GM19397 (cell line): Measurements from ENCODE around the gene SIGLECL1.
"Not testable (repeated sequence)": the region's sequence is repeated elsewhere in the genome, so short reads cannot be mapped to it uniquely, and the experiment has no call there.

Experiments
- ATAC-seq: cut with Tn5 transposase; IDR thresholded peaks from one replicate; pipeline ENCODE4 v1.9.1; 2021; ENCODE audit warnings: mild to moderate bottlenecking, moderate library complexity; ENCODE audit not compliant: unreplicated experiment

The SIGLECL1 gene

DNA sequence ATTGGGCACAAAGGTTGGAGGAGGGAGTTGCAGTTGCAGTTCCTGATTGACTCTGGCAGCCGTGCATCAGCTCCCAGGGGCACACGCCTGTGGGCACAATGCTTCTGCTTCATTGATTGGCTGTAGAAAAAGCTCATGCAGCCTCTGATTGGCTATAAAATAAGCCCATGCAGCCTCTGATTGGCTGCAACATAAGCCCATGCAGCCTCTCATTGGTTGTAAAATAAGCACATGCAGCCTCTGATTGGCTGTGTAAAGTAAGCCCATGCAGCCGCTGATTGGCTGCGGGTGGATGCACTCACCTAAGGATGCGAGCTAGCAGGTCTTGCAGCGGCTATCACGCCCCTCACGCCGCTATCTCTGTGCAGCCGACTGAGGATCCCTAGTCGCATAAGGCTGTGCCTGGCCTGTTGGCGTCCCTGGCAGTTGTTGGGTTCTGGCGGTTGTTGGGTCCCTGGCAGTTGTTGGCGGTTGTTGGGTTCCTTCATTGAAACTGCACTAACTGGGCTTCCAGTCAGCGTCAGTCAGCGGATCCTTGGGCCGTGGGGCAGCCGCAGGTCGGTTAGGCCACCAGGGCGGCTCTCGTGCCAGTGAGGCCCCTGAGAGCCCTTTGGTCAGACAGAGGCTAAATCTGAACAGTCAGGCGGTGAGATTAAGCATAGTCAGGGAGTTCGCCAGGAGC, at the start of gene SIGLECL1:
TSS of gene SIGLECL1 (plus strand) at position 295 of the 682 bp plus-strand sequence. CDS start 12,993 bp downstream, outside the sequence.
- ATAC-seq, result no peak

DNA sequence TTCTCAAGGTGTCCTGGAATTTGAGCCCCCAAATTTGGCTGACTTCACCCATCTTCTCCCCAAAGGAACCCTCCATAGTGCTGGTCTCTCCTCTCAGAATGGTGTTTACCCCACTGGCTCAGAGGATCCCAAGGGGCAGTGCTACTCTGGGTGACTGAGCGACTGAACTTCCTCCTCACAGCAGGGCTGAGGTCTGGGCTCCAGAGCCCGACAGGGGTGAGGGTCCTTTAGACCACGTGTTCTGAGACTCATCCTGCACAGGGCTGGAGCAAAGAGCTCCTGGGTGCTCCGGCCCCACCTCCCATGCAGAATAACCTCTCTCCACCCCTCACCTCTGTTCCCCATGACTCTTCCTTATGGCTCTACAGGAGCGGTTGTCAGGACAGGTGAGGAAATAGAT, 49.2 kb upstream of the SIGLECL1 start:
- no peak for ATAC-seq

DNA sequence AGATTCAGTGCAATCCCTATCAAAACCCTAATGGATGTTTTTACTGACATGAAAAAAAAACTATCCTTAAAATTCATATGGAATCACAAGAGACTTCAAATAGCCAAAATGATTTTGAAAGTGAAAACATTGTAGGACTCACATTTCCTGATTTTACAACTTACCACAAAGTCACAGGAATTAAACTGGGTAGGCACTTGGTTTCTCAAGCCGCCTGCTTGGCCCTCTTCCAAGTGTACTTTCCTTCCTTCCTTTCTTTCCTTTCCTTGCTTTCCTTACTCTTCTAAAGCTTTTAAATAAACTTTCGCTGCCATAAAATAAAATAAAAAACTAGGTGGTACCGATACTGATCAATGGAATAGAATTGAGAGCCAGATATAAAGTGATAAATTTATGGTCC, 47.0 kb upstream of the SIGLECL1 start:
- ATAC-seq, result no peak

DNA sequence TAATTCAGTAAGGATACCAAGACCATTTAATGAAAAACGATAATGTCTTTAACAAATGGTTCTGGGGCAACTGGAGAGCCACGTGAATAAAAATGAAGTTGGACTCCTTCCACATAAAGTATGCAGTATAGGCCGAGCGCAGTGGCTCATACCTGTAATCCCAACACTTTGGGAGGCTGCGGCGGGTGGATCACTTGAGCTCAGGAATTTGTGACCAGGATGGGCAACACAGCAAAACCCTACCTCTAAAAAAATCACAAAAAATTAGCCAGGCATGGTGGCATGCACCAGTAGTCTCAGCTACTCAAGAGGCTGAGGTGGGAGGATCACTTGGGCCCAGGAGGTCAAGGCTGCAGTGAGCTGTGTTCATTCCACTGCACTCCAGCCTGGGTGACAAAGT, 46.6 kb upstream of the SIGLECL1 start:
- no peak for ATAC-seq

DNA sequence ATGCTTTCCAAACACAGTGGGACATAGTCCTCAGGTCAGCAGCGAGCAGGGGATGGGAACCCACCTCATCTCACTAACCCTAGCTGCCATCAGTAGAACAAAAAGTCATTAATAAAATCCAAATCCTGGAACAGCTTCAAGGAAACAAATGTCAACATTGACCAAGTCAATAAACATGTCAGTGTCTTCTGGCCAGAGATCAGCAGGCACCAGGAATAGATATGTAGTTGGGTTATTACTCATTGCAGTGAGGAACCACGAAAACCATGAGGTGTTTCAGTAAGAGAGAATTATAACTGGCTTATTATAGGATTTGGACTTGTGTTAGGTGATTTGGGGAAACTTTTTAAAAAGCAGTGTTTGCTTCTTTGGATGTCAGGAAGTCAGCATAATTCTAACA, 43.1 kb upstream of the SIGLECL1 start:
- no peak for ATAC-seq

DNA sequence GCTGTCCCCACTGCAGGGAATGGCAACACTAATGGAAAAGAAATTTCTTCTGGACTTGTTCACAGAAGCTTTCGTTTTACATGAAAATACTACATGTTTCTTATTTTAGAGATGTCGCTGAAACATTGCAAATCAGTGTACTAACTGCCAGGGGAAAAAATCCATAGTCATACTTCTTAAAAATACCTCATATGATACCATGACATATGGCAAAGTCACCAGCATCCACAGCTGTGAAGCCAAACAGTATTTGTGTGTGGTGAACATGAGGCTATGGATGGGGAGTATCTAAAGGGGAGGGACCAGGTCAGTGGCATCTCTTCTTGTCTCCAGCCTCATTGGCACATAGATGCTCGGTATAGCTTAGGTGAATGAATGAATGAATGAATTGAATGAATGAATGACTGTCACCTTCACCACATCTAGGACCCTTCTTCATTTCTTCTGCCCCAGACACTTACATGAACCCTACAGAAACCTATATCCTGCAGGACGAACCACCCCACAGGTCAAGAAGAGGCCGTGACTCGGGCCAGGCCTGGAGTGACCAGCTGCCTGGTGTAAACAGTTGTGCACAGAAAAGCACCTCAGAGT, 40.6 kb upstream of the SIGLECL1 start:
- no peak for ATAC-seq

DNA sequence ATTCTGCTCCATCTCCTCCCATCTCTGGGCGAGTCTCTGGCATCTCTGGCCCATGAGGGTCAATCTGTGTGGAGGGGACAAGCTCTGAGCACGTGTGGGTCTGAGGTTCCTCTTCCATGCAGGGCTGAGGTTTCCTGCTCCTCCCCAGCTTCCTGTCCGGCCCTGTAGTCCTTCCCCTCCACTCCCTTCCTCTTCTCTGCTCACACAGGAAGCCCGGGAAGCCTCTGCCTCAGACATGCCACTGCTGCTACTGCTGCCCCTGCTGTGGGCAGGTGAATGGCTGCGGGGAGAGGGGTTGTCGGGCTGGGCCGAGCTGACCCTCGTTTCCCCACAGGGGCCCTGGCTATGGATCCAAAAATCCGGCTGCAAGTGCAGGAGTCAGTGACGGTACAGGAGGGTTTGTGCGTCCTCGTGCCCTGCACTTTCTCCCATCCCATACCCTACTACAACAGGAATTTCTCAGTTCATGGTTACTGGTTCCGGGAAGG, 40.0 kb upstream of the SIGLECL1 start:
- ATAC-seq, result not testable (repeated sequence)

DNA sequence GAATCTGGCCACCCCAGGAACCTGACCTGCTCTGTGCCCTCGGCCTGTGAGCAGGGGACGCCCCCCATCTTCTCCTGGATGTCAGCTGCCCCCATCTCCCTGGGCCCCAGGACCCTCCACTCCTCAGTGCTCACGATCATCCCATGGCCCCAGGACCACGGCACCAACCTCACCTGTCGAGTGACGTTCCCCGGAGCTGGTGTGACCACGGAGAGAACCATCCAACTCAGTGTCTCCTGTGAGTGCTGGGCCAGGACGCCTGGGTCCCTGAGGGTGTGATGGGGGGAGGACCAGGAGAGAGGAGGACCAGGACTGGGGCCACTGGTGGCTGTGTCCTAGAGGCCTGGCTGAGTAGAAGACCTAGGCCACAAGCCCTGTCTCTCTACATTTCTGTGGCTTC, 39.0 kb upstream of the SIGLECL1 start:
- no peak for ATAC-seq

DNA sequence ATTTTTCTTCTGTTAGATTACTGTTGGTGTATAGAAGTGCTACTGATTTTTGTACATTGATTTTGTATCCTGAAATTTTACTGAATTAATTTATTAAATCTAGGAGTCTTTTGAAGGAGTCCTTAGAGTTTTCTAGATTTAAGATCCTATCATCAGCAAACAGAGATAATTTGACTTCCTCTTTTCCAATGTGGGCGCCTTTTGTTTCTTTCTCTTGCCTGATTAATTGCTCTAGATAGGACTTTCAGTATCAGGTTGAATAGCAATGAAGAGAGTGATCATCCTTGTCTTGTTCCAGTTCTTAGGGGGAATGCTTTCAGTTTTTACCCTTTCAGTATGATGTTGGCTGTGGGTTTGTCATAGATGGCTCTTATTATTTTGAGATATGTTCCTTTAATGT, 31.6 kb upstream of the SIGLECL1 start:
- ATAC-seq, result no peak

DNA sequence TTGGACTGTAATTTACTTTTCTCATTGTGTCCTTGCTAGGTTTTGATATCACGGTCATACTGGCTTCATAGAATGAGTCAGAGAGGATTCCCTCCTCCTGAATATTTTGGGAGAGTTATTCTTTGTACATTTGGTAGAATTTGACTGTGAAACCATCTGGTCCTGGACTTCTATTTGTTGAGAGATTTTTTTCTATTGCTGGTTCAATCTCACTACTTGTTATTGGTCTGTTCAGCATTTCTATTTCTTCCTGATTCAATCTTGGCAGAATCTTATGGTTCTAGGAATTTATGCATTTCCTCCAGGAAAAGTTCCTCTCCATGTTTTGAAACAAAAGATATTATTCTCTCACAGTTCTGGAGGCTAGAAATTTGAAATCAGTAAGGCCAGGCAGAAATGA, 30.9 kb upstream of the SIGLECL1 start:
- ATAC-seq, result no peak

DNA sequence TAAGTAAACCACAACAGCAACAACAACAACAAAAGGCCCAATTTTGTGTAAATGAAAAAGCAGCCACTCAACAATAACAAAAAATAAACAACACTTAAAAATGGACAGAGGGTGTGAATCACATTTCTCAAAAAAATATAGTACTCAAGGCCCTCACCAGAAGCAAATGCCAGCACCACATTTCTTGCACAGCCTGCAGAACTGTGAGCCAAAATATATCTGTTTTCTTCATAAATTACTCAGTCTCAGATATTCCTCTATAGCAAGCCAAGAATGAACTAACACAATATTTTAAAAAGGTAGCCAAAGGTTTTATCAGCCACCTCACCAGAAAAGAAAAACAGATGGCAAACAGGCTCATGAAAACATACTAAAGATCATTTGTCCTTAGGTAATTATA, 29.9 kb upstream of the SIGLECL1 start:
- ATAC-seq, result no peak

DNA sequence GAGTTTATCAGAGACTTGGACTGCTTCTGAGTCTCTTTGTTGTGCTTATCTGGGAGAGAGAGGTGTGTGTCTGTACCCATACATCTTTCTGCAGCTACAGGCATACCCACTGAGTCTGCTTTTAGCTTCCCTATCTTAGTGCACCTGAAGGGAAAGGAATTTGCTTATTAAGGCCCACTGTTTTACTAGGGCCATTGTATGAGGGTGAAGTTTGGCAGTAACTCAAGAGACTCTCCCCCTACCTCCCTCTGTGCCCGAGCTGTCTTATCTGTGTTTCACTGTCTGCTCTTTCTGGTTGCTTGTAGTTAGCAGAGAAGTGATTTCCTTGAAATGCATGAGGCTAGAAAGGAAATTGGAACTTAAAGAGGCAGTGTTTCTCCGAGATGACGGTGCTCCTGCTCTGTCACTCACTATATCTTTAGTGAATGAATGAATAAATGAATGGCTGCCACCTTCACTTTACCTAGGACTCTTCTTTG, 26.7 kb upstream of the SIGLECL1 start:
- ATAC-seq, result no peak

DNA sequence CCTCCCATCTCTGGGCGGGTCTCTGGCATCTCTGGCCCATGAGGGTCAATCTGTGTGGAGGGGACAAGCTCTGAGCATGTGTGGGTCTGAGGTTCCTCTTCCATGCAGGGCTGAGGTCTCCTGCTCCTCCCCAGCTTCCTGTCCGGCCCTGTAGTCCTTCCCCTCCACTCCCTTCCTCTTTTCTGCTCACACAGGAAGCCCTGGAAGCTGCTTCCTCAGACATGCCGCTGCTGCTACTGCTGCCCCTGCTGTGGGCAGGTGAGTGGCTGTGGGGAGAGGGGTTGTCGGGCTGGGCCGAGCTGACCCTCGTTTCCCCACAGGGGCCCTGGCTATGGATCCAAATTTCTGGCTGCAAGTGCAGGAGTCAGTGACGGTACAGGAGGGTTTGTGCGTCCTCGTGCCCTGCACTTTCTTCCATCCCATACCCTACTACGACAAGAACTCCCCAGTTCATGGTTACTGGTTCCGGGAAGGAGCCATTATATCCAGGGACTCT, 25.9 kb upstream of the SIGLECL1 start, which contains the start of gene CD33:
TSS of gene CD33 (plus strand) at position 183 of the 496 bp plus-strand sequence. CDS start at position 222, 39 bp downstream.
- ATAC-seq, result not testable (repeated sequence)

DNA sequence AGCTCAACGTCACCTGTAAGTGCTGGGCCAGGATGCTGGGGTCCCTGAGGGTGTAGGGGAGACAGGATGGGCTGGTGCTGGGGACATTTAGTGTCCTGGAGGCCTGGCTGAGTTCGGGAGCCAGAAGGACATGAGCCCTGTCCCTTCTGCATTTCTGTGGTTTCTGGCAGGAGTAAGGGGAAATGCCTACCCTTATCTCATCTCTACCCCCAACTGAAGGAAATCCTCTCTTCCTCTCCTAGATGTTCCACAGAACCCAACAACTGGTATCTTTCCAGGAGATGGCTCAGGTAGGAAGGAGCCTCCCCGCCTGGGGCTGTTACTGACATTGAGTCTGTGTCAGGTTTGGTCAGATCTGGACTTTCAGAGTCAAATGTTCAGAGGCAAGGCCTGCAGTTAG, 24.8 kb upstream of the SIGLECL1 start:
- ATAC-seq, result no peak

DNA sequence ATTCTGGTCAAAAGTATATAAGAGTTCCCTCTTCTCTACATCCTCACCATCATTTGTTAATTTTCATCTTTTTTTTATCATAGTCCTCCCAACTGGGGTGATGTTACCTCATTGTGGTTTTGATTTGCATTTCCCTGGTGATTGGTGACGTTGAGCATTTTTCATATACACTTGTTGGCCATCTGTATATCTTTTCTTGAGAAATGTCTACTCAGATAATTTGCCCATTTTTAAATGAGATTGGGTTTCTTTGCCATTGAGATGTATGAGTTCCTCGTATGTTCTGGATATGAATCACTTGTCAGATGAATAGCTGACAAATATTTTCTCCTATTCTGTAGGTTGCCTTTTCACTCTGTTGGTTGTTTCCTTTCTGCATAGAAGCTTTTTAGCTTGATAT, 23.6 kb upstream of the SIGLECL1 start:
- ATAC-seq, result no peak

DNA sequence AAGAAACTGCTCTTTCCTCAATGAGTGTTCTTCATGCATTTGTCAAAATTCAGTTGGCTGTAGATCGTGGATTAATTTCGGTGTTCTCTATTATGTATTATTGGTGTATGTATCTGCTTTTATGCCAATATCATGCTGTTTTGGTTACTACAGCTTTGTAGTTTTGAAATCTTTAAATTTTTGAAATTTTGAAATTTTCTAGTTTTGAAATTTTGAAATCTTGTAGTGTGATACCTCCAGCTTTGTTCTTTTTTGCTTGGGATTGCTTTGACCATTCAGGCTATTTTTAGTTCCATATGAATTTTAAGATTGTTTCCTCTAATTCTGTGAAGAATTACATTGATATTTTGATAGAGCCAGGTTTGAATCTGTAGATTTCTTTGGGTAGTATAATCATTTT, 22.9 kb upstream of the SIGLECL1 start:
- no peak for ATAC-seq

DNA sequence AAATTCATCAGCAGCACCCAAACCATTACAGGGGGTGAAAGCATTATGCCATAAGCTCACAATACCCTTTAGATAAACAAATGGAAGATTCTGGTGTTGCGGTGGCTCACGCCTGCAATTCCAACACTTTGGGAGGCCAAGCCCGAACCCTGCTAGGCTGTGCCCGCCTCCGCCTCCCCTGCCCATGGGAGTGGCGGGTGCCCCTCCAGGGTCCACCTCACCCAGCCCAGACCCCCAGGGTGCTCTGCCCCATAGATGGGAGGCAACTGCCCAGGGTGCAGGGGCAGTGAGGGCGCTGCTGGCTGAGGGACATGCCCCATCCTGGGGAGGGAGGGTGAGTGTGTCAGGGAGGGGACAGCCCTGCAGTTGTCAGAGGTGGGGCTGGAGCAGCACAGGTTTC, 10.0 kb upstream of the SIGLECL1 start:
- ATAC-seq, result no peak

DNA sequence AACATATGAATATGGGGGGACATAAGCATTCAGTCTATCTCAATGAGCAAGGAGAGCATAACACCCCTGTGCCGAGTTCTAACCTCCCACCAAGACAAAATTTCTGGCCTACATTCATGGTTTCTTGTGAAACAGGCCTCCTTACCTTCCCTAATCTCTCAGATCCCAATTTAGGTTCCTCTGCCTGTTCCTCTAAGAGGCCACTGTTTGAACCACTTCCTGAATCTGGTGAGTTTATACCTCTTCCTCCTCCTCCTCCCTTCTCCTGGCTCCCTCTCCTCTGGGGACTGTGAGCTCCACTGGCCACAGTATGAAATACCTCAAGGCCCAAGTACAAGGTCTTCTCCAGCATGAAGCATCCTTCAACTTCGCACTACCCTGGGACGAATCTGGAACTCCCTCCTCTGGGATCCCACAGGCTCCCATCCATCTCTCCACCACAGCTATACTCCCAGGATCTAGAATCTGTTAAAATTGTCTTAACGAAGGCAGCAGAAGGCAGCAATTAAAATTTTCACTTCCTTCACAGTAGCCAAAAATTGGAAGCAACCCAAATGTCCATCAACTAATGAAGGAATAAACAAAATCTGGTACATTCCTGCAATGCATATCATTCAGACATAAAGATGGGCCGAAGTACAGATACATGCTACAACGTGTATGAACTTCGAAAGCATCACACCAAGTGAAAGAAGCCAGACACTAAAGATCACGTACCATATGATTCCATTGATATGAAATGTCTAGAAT, 7.8 kb upstream of the SIGLECL1 start:
- ATAC-seq, result no peak

DNA sequence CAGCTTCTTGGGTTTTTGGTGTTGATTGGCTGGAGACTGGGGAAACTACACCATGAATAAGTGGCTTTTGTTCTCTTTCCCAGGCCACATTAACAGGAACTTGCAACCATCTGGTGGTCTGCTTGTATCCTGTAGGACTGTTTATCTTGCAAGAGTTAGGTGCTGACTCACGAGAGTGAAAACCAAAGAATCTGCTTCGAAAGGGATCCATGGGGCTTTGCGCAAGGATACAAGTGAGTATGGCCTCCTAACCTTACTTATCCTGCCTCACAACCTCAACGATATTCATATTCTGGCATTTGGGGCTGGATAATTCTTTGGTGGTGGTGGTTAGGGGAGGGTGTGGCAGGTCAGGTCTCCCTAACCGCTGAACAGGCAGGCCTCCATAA, 4.7 kb upstream of the SIGLECL1 start:
- ATAC-seq, result no peak

DNA sequence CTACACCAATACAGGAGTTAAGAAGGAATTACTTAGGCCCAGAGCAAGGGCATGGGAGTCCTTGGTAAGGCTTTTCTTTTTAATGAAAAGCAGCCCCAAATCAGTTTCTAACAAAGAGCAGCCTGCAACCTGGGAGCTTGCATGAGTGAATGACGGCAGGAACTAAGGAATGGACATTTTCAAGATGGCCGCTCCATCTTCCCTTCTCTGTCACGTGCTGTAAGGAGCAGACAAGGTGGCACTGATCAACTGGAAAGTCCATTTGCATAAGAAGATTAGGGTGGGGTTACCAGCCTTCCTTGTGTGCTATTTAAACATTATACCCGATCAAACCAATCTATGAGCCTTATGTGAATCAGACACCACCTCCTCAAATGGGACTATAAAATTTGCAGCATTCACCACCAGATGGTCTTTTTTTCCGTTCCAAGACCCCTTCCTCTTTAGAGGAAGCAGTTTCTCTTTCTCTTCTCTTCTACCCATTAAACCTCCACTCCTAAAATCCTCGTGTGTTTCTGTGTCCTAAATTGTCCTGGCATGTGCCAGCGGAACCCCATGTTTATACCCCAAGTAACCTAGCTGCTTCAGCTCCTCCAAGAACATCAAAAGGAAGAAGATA, 2.8 kb upstream of the SIGLECL1 start:
- no peak for ATAC-seq

DNA sequence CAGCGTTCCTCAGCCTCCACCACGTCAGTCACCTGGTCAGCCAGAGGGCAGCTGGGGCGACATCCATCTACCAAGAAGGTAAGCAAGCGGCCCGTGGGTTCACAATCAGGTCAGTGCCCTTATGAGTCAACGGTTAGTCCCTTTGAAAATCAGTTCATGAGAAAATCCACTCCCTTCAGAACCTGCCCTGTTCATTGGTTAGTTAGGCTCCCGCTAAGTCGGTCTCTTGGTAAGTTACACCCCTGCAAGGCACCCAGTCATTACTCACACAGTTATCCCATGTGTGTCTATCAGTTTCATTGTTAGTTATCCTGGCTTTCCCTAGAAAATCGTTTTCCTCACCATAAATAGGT, 564 bp downstream of the SIGLECL1 start:
- ATAC-seq, result no peak
